Measurements from ENCODE around the gene PCDHA4. TPM values are rescaled to one million over a fixed set of nuclear protein-coding genes. Genes with fewer than 3 reads are reported as not detected.

Gene PCDHA4
- total and polyA plus RNA-seq, 9 of the 15 experiments (the other 6 are each of a cell fraction or from before 2014, with no cell fraction given): not detected

DNA sequence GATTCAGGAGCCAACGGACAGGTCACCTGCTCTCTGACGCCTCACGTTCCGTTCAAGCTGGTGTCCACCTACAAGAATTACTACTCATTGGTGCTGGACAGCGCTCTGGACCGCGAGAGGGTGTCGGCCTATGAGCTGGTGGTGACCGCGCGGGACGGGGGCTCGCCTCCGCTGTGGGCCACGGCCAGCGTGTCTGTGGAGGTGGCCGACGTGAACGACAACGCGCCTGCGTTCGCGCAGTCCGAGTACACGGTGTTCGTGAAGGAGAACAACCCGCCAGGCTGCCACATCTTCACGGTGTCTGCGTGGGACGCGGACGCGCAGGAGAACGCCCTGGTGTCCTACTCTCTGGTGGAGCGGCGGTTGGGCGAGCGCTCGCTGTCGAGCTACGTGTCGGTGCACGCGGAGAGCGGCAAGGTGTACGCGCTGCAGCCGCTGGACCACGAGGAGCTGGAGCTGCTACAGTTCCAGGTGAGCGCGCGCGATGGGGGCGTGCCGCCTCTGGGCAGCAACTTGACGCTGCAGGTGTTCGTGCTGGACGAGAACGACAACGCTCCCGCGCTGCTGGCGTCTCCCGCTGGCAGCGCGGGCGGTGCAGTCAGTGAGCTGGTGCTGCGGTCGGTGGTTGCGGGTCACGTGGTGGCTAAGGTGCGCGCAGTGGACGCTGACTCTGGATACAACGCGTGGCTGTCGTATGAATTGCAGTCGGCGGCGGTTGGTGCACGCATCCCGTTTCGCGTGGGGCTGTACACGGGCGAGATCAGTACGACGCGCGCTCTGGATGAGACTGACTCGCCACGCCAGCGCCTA is 50.5 kb downstream of the PCDHA4 start:
- DNase-seq (ENCODE audit: extremely low read depth in 1 of 4, low spot score in 3 of 4) (no peak), FAIRE-seq (no peak), ATAC-seq (no peak)
- in situ Hi-C loops (cut with MboI): no loop called here
- ChIA-PET POLR2A (interaction anchor here (0.6 kb wide), 1 partner anchor 12 kb away, joined by 3 read pairs; no protein-coding TSS in a partner anchor), CTCF (ENCODE audit: low intra/inter-chr PET ratio) (interaction anchor here (0.9 kb wide), 1 partner anchor 184 kb away, joined by 3 read pairs; no protein-coding TSS in a partner anchor)
- Histone ChIP-seq H3K9me3 (replicated peaks; ENCODE audit: control insufficient read depth, insufficient read depth, low read depth, low read length) (0 out of 2 replicates have a peak, but pooled peaks cover 2% of the 10 kb centered on the region), H3K36me3 (ENCODE audit: control insufficient read depth, insufficient read depth, low read length) (no peaks in the 10 kb centered on the region), H3K4me3 (no peak overlapping the region), H2AFZ (ENCODE audit: low read depth, low read length) (no peak overlapping the region), H3K79me2 (ENCODE audit: control insufficient read depth, insufficient read depth, low read length) (no peaks in the 10 kb centered on the region), H3K9ac (ENCODE audit: insufficient read depth in 1 of 2, low read depth in 2 of 2, low read length in 2 of 2) (no peak overlapping the region), H3K9me1 (ENCODE audit: control insufficient read depth, insufficient read depth, low read length) (no peaks in the 10 kb centered on the region), H3K4me2 (ENCODE audit: insufficient read depth, low read length) (no peak overlapping the region), H3K27ac (ENCODE audit: extremely low read depth, low read depth, low read length) (no peak overlapping the region), H3K27me3 (ENCODE audit: control insufficient read depth in 2 of 2, insufficient read depth in 2 of 2, low read length in 2 of 2) (peaks cover 0 to 3% of the 10 kb centered on the region in 2 experiments; a peak in 2 of 5 replicates), H3K4me1 (replicated peaks in 1 of 2; ENCODE audit: control insufficient read depth in 2 of 2, insufficient read depth in 2 of 2, low read length in 2 of 2) (no peaks in the 10 kb centered on the region), H4K20me1 (replicated peaks; ENCODE audit: control insufficient read depth, insufficient read depth, low read length) (no peaks in the 10 kb centered on the region)
- WGBS (ENCODE audit: insufficient coverage, low coverage, missing lambda C conversion rate): 57% methylated on average over 52 of the region's 94 CpGs
- BruUV-seq (replicated peaks): no TSS peak
- intact Hi-C loops (cut with micrococcal nuclease): no loop called here
- TF ChIP-seq, protein P1, sequence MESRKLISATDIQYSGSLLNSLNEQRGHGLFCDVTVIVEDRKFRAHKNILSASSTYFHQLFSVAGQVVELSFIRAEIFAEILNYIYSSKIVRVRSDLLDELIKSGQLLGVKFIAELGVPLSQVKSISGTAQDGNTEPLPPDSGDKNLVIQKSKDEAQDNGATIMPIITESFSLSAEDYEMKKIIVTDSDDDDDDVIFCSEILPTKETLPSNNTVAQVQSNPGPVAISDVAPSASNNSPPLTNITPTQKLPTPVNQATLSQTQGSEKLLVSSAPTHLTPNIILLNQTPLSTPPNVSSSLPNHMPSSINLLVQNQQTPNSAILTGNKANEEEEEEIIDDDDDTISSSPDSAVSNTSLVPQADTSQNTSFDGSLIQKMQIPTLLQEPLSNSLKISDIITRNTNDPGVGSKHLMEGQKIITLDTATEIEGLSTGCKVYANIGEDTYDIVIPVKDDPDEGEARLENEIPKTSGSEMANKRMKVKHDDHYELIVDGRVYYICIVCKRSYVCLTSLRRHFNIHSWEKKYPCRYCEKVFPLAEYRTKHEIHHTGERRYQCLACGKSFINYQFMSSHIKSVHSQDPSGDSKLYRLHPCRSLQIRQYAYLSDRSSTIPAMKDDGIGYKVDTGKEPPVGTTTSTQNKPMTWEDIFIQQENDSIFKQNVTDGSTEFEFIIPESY (CRISPR knock-in tag; IDR thresholded peaks at IDR 0.05): no peak
- TF ChIP-seq IFI16 (CRISPR knock-in tag; IDR thresholded peaks at IDR 0.05) (no peak), ZNF174 (CRISPR knock-in tag; IDR thresholded peaks at IDR 0.05) (no peak), JUND (IDR thresholded peaks at IDR 0.05; ENCODE audit: borderline replicate concordance, low read depth, low read length) (no peak), JUND (tag; IDR thresholded peaks at IDR 0.05; ENCODE audit: borderline replicate concordance, low read depth, low read length) (no peak), ZBTB26 (CRISPR knock-in tag; IDR thresholded peaks at IDR 0.05) (no peak), BDP1 (IDR thresholded peaks at IDR 0.05; ENCODE audit: insufficient read depth, insufficient read length) (no peak), HNRNPK (IDR thresholded peaks at IDR 0.05; ENCODE audit: low read depth, low read length, poor library complexity, severe bottlenecking) (no peak), HCFC1 (IDR thresholded peaks at IDR 0.05; ENCODE audit: low read depth, low read length) (no peak), ETV1 (tag; conservative IDR thresholded peaks at IDR 0.05; ENCODE audit: low read depth) (no peak), MXI1 (IDR thresholded peaks at IDR 0.05; ENCODE audit: low read depth, low read length) (no peak), ARHGAP35 (IDR thresholded peaks at IDR 0.05; ENCODE audit: partially characterized antibody) (no peak), ZNF584 (CRISPR knock-in tag; IDR thresholded peaks at IDR 0.05; ENCODE audit: low read depth) (no peak), MCM5 (IDR thresholded peaks at IDR 0.05; ENCODE audit: low read depth) (no peak), ZFP30 (CRISPR knock-in tag; IDR thresholded peaks at IDR 0.05; ENCODE audit: borderline replicate concordance) (no peak), JUNB (CRISPR knock-in tag; conservative IDR thresholded peaks at IDR 0.05) (no peak), TEAD1 (CRISPR knock-in tag; IDR thresholded peaks at IDR 0.05) (no peak), POLR2AphosphoS5 (IDR thresholded peaks at IDR 0.05; ENCODE audit: control insufficient read depth, insufficient read depth, low read depth, low read length) (no peak)
- TF ChIP-seq, protein P2, sequence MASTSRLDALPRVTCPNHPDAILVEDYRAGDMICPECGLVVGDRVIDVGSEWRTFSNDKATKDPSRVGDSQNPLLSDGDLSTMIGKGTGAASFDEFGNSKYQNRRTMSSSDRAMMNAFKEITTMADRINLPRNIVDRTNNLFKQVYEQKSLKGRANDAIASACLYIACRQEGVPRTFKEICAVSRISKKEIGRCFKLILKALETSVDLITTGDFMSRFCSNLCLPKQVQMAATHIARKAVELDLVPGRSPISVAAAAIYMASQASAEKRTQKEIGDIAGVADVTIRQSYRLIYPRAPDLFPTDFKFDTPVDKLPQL (IDR thresholded peaks at IDR 0.05; ENCODE audit: extremely low read depth, insufficient read length): no peak

All from K562 (cell line).